A549 (cell line): ENCODE results near the gene RPP30. TPM values are rescaled to one million over a fixed set of nuclear protein-coding genes. Genes with fewer than 3 reads are reported as not detected.

Experiments used
- ATAC-seq, 2 experiments: fragments of 200-7000 bp in 1 of 2; fragments of >200 bp in 1 of 2; cut with Nextera tagmentation in 1 of 2; cut with Tn5 transposase in 1 of 2; 3 replicates each; pipeline versions ENCODE4 v1.8.0 to v1.9.1; 2018 to 2020; ENCODE audit warnings: mild to moderate bottlenecking in 1 of 2, moderate library complexity in 1 of 2
- CTCF ChIA-PET: fragments of 300-600 bp; sonication (Branson Sonifier 250); formaldehyde crosslinking; extraction: SDS; loops from one replicate; lab custom pipeline; 2021; ENCODE audit warnings: antibody characterized with exemption, inconsistent platforms; lab: Yijun Ruan, JAX
- POLR2A ChIA-PET: fragments of 350-600 bp; formaldehyde crosslinking; extraction: SDS; loops from one replicate; lab custom pipeline; 2021; ENCODE audit warnings: antibody characterized with exemption, inconsistent platforms; lab: Yijun Ruan, JAX
- DNase-seq, 2 experiments: peaks; one replicate each; pipeline versions ENCODE4 v3.0.0 to v3.0.0-alpha.2; 2011 to 2016; ENCODE audit warnings: low read depth in 1 of 2, low spot score in 1 of 2
- FAIRE-seq: peaks from 2 replicates; lab custom pipeline; 2011; peaks lifted over from hg19 to GRCh38; lab: Jason Lieb, UNC
- H3K27ac ChIP-seq, 2 experiments: fragments of >200 bp; sonication (Bioruptor Twin); formaldehyde crosslinking; 3 replicates each; pipeline ENCODE4 v1.5.1; 2016 to 2017
- H3K4me1 ChIP-seq: fragments of >200 bp; sonication (Bioruptor Twin); formaldehyde crosslinking; 3 replicates; pipeline ENCODE4 v1.6.1; 2016
- H3K4me2 ChIP-seq: fragments of >200 bp; sonication (Bioruptor Twin); formaldehyde crosslinking; 3 replicates; pipeline ENCODE4 v1.6.1; 2016
- H3K4me3 ChIP-seq: fragments of >200 bp; sonication (Bioruptor Twin); formaldehyde crosslinking; 3 replicates; pipeline ENCODE4 v1.5.1; 2016
- H3K9me3 ChIP-seq: fragments of >200 bp; sonication (Bioruptor Twin); formaldehyde crosslinking; 3 replicates; pipeline ENCODE4 v1.6.1; 2016
- CBX8 ChIP-seq: fragments of 200-600 bp; sonication (generic); IDR thresholded peaks from 2 replicates; pipeline ENCODE4 v1.6.1; 2016
- CEBPB ChIP-seq, 2 experiments: fragments of >200 bp in 1 of 2; sonication (Bioruptor Twin) in 1 of 2; formaldehyde crosslinking in 1 of 2; IDR thresholded peaks; 2 replicates each; pipeline ENCODE4 v1.6.1; 2012 to 2016
- CHD2 ChIP-seq: fragments of 150-350 bp; IDR thresholded peaks from 2 replicates; pipeline ENCODE4 v1.6.1; 2014; ENCODE audit warnings: low read length; ENCODE audit not compliant: partially characterized antibody
- ESRRA ChIP-seq: fragments of 150-350 bp; IDR thresholded peaks from 2 replicates; pipeline ENCODE4 v1.6.1; 2014; ENCODE audit warnings: mild to moderate bottlenecking, low read length, borderline replicate concordance
- HES2 ChIP-seq: fragments of >200 bp; sonication (Bioruptor Twin); formaldehyde crosslinking; IDR thresholded peaks from 2 replicates; pipeline ENCODE4 v1.6.1; 2016
- HOXB5 ChIP-seq: fragments of 250-450 bp; sonication (Bioruptor Pico); IDR thresholded peaks from 2 replicates; pipeline ENCODE4 v1.5.0; 2020; ENCODE audit warnings: mild to moderate bottlenecking, moderate library complexity
- JUN ChIP-seq, 2 experiments: fragments of >200 bp; sonication (Bioruptor Twin); formaldehyde crosslinking; IDR thresholded peaks; 2 replicates in 1 of 2; 3 replicates in 1 of 2; pipeline ENCODE4 v1.6.1; 2016 to 2017
- RFX5 ChIP-seq: fragments of 450-650 bp; IDR thresholded peaks from 2 replicates; pipeline ENCODE4 v1.7.1; 2014; ENCODE audit warnings: antibody characterized with exemption, mild to moderate bottlenecking, moderate library complexity
- RNF2 ChIP-seq: fragments of 200-600 bp; sonication (generic); IDR thresholded peaks from 2 replicates; pipeline ENCODE4 v1.6.1; 2016; ENCODE audit warnings: low read depth, mild to moderate bottlenecking, antibody characterized with exemption, moderate library complexity, borderline replicate concordance
- SMC3 ChIP-seq: fragments of >200 bp; sonication (Bioruptor Twin); formaldehyde crosslinking; IDR thresholded peaks from 3 replicates; pipeline ENCODE4 v1.6.1; 2018; ENCODE audit warnings: inconsistent platforms
- TP53 ChIP-seq: fragments of 250-450 bp; sonication (Bioruptor Pico); IDR thresholded peaks from 2 replicates; pipeline ENCODE4 v1.5.0; 2021; ENCODE audit warnings: mild to moderate bottlenecking, moderate library complexity
- ZNF302 ChIP-seq: fragments of 250-450 bp; sonication (Bioruptor Pico); IDR thresholded peaks from 2 replicates; pipeline ENCODE4 v1.9.0; 2021; ENCODE audit warnings: inconsistent platforms, mild to moderate bottlenecking, moderate library complexity
- WGBS: methylation state at CpG from one replicate; pipeline ENCODE4 v1.1.6; 2017; ENCODE audit errors: missing lambda C conversion rate; 5-methylcytosine and 5-hydroxymethylcytosine counted together
- polyA plus RNA-seq, 4 experiments: library from polyadenylated mRNA; depleted of rRNA in 3 of 4; stranded (reverse); fragments of >200 nt; fragmentation: RNase III in 1 of 4; extraction: RNeasy Plus Mini Kit Qiagen cat#74134 plus additional on column Dnase treatment in 1 of 4; gene quantifications; 2 replicates in 3 of 4; 3 replicates in 1 of 4; pipeline ENCODE4 v1.2.3, GENCODE V29; 2011 to 2017
- TF ChIP-seq, protein P1 (sequence below): IDR thresholded peaks from 2 replicates; pipeline ENCODE4 v1.6.1; 2012
- TF ChIP-seq, protein P2 (sequence below): fragments of >200 bp; sonication (Bioruptor Twin); formaldehyde crosslinking; IDR thresholded peaks from 3 replicates; pipeline ENCODE4 v1.5.1; 2016
- TF ChIP-seq, protein P3 (sequence below): fragments of 250-450 bp; sonication (Bioruptor Pico); IDR thresholded peaks from 2 replicates; pipeline ENCODE4 v1.5.0; 2021; ENCODE audit warnings: mild to moderate bottlenecking, moderate library complexity, borderline replicate concordance
- TF ChIP-seq, protein P4 (sequence below): fragments of 250-450 bp; sonication (Bioruptor Pico); IDR thresholded peaks from 2 replicates; pipeline ENCODE4 v1.5.0; 2020; ENCODE audit warnings: low read depth, mild to moderate bottlenecking, moderate library complexity
- TF ChIP-seq, protein P5 (sequence below): fragments of >200 bp; sonication (Bioruptor Twin); formaldehyde crosslinking; IDR thresholded peaks from 3 replicates; pipeline ENCODE4 v1.6.1; 2016

Gene RPP30
- polyA plus RNA-seq, 2 of the 4 experiments (the other 2 are of a cell fraction) = 54.3 to 70.9 TPM

DNA sequence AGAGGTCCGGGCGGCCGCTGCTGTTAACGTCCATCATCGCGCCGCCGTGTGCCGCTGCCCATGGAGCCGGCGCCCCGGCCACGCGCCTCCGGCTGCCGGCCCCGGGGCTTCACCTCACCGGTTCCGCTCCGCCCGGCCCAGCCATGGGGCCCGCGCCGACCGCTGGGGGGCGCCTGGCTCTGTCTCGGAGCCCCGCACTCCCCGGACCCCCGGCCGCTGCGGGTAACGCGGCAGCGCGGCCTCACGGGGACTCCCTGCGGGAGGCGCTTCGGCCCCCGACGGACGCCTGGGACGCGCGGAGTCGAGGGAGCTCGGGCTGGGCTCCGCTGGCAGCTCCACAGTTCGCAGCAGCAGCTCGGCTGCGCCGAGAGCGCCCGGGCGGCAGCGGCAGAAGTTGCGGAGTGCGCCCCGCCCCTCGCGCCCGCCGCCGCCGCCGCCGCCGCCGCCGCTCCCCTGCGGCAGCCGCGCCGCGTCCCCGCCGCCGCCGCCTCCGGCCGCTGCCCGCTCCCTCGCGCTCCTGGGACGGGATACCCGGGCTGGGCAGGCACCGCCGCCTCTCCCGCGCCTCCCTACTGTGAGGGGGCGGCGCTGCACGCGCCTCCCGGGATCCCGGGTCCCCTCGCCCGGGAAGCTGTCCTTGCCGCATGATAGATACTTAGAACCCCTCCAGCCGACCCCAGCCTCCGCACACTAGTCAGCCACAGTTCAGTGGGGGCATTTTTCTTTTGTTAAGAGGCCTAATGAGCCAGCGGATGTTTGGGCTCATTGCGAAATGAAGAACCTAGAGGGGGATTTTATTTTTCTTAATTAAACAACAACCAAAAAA lies 13.9 kb upstream of the RPP30 start, which contains the start of gene HTR7:
TSS of gene HTR7 (minus strand) at position 405 of the 826 bp plus-strand sequence. CDS start at position 37, 368 bp downstream.
- FAIRE-seq (no peak), DNase-seq (peak; percentile 46 to 69), ATAC-seq (peak; percentile 86 to 97)
- TF ChIP-seq SMC3 = peak; percentile 43; the same call in 2 of the 3 replicates
- no peak for TF ChIP-seq HES2
- TF ChIP-seq CHD2 = no peak
- TF ChIP-seq RNF2 = peak; percentile 100; the same call in 1 of the 2 replicates
- TF ChIP-seq RFX5 = no peak
- 0 out of 5 replicates have a peak, but pooled peaks of 1 of the 2 experiments have one; percentile 33 for TF ChIP-seq JUN (IDR thresholded peaks at IDR 0.05)
- TF ChIP-seq, protein P1, sequence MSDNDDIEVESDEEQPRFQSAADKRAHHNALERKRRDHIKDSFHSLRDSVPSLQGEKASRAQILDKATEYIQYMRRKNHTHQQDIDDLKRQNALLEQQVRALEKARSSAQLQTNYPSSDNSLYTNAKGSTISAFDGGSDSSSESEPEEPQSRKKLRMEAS = peak; percentile 53; the same call in 1 of the 2 replicates
- TF ChIP-seq CEBPB (IDR thresholded peaks at IDR 0.05) = peak in 1 of 2 experiments; percentile 62; a peak in 3 of 4 replicates
- no peak for TF ChIP-seq ESRRA
- TF ChIP-seq, protein P2, sequence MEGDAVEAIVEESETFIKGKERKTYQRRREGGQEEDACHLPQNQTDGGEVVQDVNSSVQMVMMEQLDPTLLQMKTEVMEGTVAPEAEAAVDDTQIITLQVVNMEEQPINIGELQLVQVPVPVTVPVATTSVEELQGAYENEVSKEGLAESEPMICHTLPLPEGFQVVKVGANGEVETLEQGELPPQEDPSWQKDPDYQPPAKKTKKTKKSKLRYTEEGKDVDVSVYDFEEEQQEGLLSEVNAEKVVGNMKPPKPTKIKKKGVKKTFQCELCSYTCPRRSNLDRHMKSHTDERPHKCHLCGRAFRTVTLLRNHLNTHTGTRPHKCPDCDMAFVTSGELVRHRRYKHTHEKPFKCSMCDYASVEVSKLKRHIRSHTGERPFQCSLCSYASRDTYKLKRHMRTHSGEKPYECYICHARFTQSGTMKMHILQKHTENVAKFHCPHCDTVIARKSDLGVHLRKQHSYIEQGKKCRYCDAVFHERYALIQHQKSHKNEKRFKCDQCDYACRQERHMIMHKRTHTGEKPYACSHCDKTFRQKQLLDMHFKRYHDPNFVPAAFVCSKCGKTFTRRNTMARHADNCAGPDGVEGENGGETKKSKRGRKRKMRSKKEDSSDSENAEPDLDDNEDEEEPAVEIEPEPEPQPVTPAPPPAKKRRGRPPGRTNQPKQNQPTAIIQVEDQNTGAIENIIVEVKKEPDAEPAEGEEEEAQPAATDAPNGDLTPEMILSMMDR = peak; percentile 85
- TF ChIP-seq TP53 (CRISPR knock-in tag) = no peak
- TF ChIP-seq, protein P3, sequence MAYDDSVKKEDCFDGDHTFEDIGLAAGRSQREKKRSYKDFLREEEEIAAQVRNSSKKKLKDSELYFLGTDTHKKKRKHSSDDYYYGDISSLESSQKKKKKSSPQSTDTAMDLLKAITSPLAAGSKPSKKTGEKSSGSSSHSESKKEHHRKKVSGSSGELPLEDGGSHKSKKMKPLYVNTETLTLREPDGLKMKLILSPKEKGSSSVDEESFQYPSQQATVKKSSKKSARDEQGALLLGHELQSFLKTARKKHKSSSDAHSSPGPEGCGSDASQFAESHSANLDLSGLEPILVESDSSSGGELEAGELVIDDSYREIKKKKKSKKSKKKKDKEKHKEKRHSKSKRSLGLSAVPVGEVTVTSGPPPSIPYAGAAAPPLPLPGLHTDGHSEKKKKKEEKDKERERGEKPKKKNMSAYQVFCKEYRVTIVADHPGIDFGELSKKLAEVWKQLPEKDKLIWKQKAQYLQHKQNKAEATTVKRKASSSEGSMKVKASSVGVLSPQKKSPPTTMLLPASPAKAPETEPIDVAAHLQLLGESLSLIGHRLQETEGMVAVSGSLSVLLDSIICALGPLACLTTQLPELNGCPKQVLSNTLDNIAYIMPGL = no peak
- Histone ChIP-seq H3K27ac (peak within 1 kb of the TSS; percentile 21 to 85; a peak in 4 of 6 replicates), H3K4me1 (peaks cover 11% of the 10 kb centered on the region; the same call in 2 of the 3 replicates), H3K4me2 (peak within 1 kb of the TSS; percentile 76), H3K4me3 (peak within 1 kb of the TSS; percentile 54), H3K9me3 (no peaks in the 10 kb centered on the region)
- ChIA-PET POLR2A (no interaction called here), CTCF (interaction anchor here (0.7 to 2.7 kb wide), 9 partner anchors 10 to 1212 kb away, joined by 3 to 13 read pairs (median 3); partner anchors contain the start of gene RPP30)
- 3% methylated on average over 30 of the region's 104 CpGs for WGBS

DNA sequence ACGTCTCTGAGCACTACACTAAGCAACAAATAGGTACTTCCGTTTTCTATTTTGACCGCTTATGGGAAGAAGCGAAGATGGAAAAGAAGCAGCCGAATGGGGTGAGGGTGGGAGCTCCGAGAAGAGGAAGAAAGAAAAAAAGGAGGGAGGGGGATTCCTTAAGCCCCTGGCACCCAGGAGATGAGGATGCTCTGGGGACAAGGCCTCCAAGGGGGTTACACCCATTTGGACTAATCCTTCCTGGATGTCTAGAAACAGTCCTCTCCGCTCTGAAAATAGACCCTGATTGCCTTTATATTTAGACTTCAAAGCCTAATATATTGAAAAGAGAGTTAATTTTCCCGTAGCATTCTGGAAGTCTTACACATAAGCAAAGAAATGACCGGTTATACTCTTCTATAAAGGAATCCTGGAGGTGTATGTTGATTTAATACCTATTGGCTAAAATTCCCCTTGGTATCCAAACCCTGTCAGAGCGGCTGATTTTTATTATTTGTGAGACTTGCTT lies 13.3 kb upstream of the RPP30 start:
- TF ChIP-seq, protein P1 = no peak
- TF ChIP-seq HOXB5 (CRISPR knock-in tag) = no peak
- TF ChIP-seq RNF2 = peak; percentile 62; the same call in 1 of the 2 replicates
- no peak for TF ChIP-seq HES2
- TF ChIP-seq SMC3 = no peak
- TF ChIP-seq, protein P4, sequence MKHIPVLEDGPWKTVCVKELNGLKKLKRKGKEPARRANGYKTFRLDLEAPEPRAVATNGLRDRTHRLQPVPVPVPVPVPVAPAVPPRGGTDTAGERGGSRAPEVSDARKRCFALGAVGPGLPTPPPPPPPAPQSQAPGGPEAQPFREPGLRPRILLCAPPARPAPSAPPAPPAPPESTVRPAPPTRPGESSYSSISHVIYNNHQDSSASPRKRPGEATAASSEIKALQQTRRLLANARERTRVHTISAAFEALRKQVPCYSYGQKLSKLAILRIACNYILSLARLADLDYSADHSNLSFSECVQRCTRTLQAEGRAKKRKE (CRISPR knock-in tag) = no peak
- peak; percentile 99 for TF ChIP-seq CBX8
- no peak for TF ChIP-seq ZNF302
- TF ChIP-seq, protein P5, sequence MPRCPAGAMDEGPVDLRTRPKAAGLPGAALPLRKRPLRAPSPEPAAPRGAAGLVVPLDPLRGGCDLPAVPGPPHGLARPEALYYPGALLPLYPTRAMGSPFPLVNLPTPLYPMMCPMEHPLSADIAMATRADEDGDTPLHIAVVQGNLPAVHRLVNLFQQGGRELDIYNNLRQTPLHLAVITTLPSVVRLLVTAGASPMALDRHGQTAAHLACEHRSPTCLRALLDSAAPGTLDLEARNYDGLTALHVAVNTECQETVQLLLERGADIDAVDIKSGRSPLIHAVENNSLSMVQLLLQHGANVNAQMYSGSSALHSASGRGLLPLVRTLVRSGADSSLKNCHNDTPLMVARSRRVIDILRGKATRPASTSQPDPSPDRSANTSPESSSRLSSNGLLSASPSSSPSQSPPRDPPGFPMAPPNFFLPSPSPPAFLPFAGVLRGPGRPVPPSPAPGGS = no peak
- FAIRE-seq (no peak), DNase-seq (no peak), ATAC-seq (no peak)
- peak overlapping the region in 1 of 2 experiments; percentile 85; a peak in 2 of 6 replicates for H3K27ac ChIP-seq
- H3K4me2 ChIP-seq = peak overlapping the region; percentile 76
- POLR2A ChIA-PET = no interaction called here
- peak overlapping the region; percentile 54 for H3K4me3 ChIP-seq
- no peaks in the 10 kb centered on the region for H3K9me3 ChIP-seq
- peaks cover 11% of the 10 kb centered on the region; the same call in 2 of the 3 replicates for H3K4me1 ChIP-seq
- CTCF ChIA-PET = interaction anchor here (0.9 to 2.7 kb wide), 7 partner anchors 9 to 1212 kb away, joined by 3 to 13 read pairs (median 3); partner anchors contain the start of gene RPP30
- WGBS = 71% methylated on average over 10 of the region's 10 CpGs
